K562 (cell line): ENCODE results near the gene LLGL2. TPM values are rescaled to one million over a fixed set of nuclear protein-coding genes. Genes with fewer than 3 reads are reported as not detected.

ENCODE experiments used
- NCOR1 ChIP-seq: fragments of 450-650 bp; IDR thresholded peaks from 2 replicates; pipeline ENCODE4 v1.6.1; 2016; ENCODE audit warnings: mild to moderate bottlenecking, moderate library complexity
- U2AF1 ChIP-seq: fragments of 200-400 bp; formaldehyde crosslinking; optimal IDR thresholded peaks from 2 replicates; pipeline ENCODE3; 2017; ENCODE audit warnings: mild to moderate bottlenecking, low read depth, low read length, moderate library complexity
- ZNF347 ChIP-seq: fragments of 450-650 bp; formaldehyde crosslinking; IDR thresholded peaks from 2 replicates; pipeline ENCODE4 v1.4.0; 2020; ENCODE audit warnings: low read depth, mild to moderate bottlenecking, moderate library complexity
- ZNF75A ChIP-seq: fragments of 450-650 bp; formaldehyde crosslinking; IDR thresholded peaks from 2 replicates; pipeline ENCODE4 v1.4.0; 2020; ENCODE audit warnings: mild to moderate bottlenecking
- ZNF766 ChIP-seq: fragments of 200-800 bp; sonication (Bioruptor generic); conservative IDR thresholded peaks from 2 replicates; pipeline ENCODE4 v1.6.1; 2016; ENCODE audit warnings: missing genetic modification characterization, missing compliant biosample characterization
- polyA plus RNA-seq, 8 experiments: library from polyadenylated mRNA; depleted of rRNA in 4 of 8; stranded (reverse) in 5 of 8; unstranded in 3 of 8; fragments of >200 nt; fragmentation: Nextera tagmentation in 2 of 8; fragmentation: Illumina TruSeq in 1 of 8; extraction: Ambion mirVana in 2 of 8; extraction: Trizol in 1 of 8; gene quantifications; 2 replicates each; pipeline versions ENCODE4 v1.2.1 to v1.2.3, GENCODE V29; 2011 to 2014; ENCODE audit warnings: inconsistent platforms in 1 of 8, missing spikeins in 1 of 8
- total RNA-seq, 7 experiments: library from RNA; depleted of rRNA in 6 of 7; stranded (reverse); fragments of >200 nt in 6 of 7; fragmentation: Illumina TruSeq in 2 of 7; extraction: Trizol in 2 of 7; gene quantifications; 2 replicates each; pipeline versions ENCODE4 v1.2.1 to v1.2.3, GENCODE V29; 2011 to 2021; ENCODE audit warnings: low replicate concordance in 1 of 7
- TF ChIP-seq, protein P1 (sequence below): sonication (generic); formaldehyde crosslinking; IDR thresholded peaks from 2 replicates; pipeline ENCODE4 v1.8.0; 2022; ENCODE audit warnings: mild to moderate bottlenecking, missing genetic modification reagents, borderline replicate concordance
- TF ChIP-seq, protein P2 (sequence below): fragments of 250-450 bp; sonication (Bioruptor Pico); IDR thresholded peaks from 2 replicates; pipeline ENCODE4 v1.5.0; 2022; ENCODE audit warnings: mild to moderate bottlenecking
- TF ChIP-seq, protein P3 (sequence below), 2 experiments: IDR thresholded peaks; 2 replicates each; pipeline ENCODE4 v1.6.1; 2011; ENCODE audit warnings: borderline replicate concordance in 1 of 2, control low read depth in 1 of 2, low read depth in 1 of 2, low read length in 1 of 2, mild to moderate bottlenecking in 1 of 2, mixed read lengths in 1 of 2, moderate library complexity in 1 of 2; ENCODE audit not compliant: insufficient read depth in 1 of 2, insufficient read length in 1 of 2, poor library complexity in 1 of 2, severe bottlenecking in 1 of 2; ENCODE audit errors: extremely low read depth in 1 of 2
- TF ChIP-seq, protein P4 (sequence below), 3 experiments: fragments of 200-800 bp in 1 of 3; sonication (Bioruptor generic) in 1 of 3; sonication (generic) in 1 of 3; formaldehyde crosslinking in 1 of 3; IDR thresholded peaks; 2 replicates each; pipeline versions ENCODE4 v1.6.1 to v1.8.0; 2016 to 2022; ENCODE audit warnings: mild to moderate bottlenecking in 2 of 3, missing compliant biosample characterization in 2 of 3, missing genetic modification characterization in 2 of 3, missing genetic modification reagents in 1 of 3
- TF ChIP-seq, protein P5 (sequence below): fragments of 450-650 bp; IDR thresholded peaks from 2 replicates; pipeline ENCODE4 v1.6.1; 2017; ENCODE audit warnings: antibody characterized with exemption, mild to moderate bottlenecking

Gene LLGL2
- total and polyA plus RNA-seq, 9 of the 15 experiments (the other 6 are each of a cell fraction or from before 2014, with no cell fraction given), result 0.32 to 24.4 (median 10.2) TPM

DNA sequence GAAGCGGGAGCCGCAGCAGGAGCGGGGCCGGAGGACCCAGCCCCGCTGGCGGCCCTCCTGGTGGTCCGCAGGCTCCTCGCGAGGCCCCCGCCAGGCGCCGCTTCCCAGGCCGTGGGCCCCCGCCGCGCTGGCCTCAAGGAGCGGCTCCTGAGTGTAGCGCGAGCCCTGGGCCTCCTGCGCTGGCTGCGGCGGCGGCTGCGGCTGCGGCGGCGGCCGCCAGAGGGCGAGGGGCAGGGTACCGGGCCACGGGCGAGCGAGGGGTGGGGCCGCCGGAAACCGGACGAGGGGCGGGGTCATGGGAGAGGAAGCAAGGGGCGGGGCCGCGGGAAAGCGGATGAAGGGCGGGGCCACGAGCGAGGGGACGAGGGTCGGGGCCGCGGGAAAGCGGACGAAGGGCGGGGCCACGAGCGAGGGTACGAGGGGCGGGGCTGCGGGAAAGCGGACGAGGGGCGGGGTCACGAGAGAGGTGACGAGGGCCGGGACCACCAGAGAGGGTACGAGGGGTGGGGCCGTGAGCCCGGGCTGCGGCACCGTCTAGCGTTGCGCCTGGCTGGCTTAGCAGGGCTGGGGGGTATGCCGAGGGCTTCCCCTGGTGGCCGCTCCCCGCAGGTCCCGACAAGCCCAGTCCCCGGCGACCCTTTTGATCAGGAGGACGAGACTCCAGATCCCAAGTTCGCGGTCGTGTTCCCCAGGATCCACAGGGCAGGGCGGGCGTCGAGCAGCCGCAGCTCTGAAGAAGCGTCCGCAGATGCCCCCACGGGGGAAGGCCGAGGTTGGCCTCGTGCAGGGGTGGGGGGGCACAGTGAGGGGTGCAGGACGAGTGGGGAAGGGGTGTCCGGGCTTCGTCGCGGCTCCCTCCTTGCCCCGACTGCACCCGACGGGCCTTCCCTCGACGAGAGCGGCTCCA lies 63.8 kb downstream of the LLGL2 start (continued):
- TF ChIP-seq, protein P1, sequence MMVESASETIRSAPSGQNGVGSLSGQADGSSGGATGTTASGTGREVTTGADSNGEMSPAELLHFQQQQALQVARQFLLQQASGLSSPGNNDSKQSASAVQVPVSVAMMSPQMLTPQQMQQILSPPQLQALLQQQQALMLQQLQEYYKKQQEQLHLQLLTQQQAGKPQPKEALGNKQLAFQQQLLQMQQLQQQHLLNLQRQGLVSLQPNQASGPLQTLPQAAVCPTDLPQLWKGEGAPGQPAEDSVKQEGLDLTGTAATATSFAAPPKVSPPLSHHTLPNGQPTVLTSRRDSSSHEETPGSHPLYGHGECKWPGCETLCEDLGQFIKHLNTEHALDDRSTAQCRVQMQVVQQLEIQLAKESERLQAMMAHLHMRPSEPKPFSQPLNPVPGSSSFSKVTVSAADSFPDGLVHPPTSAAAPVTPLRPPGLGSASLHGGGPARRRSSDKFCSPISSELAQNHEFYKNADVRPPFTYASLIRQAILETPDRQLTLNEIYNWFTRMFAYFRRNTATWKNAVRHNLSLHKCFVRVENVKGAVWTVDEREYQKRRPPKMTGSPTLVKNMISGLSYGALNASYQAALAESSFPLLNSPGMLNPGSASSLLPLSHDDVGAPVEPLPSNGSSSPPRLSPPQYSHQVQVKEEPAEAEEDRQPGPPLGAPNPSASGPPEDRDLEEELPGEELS (CRISPR knock-in tag), result no peak
- TF ChIP-seq NCOR1 (no peak), U2AF1 (peak; percentile 11), ZNF766 (CRISPR knock-in tag) (0 out of 2 replicates have a peak, but pooled peaks have one; percentile 45), ZNF347 (no peak), ZNF75A (no peak)
- TF ChIP-seq, protein P2, sequence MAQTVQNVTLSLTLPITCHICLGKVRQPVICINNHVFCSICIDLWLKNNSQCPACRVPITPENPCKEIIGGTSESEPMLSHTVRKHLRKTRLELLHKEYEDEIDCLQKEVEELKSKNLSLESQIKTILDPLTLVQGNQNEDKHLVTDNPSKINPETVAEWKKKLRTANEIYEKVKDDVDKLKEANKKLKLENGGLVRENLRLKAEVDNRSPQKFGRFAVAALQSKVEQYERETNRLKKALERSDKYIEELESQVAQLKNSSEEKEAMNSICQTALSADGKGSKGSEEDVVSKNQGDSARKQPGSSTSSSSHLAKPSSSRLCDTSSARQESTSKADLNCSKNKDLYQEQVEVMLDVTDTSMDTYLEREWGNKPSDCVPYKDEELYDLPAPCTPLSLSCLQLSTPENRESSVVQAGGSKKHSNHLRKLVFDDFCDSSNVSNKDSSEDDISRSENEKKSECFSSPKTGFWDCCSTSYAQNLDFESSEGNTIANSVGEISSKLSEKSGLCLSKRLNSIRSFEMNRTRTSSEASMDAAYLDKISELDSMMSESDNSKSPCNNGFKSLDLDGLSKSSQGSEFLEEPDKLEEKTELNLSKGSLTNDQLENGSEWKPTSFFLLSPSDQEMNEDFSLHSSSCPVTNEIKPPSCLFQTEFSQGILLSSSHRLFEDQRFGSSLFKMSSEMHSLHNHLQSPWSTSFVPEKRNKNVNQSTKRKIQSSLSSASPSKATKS (CRISPR knock-in tag), result no peak
- TF ChIP-seq, protein P3, sequence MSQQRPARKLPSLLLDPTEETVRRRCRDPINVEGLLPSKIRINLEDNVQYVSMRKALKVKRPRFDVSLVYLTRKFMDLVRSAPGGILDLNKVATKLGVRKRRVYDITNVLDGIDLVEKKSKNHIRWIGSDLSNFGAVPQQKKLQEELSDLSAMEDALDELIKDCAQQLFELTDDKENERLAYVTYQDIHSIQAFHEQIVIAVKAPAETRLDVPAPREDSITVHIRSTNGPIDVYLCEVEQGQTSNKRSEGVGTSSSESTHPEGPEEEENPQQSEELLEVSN (IDR thresholded peaks at IDR 0.05; ENCODE audit: borderline replicate concordance in 1 of 2, extremely low read depth in 1 of 2, insufficient read depth in 1 of 2, insufficient read length in 1 of 2, low read depth in 1 of 2, low read length in 1 of 2, poor library complexity in 1 of 2, severe bottlenecking in 1 of 2), result peak; percentile 3 to 90
- TF ChIP-seq, protein P4, sequence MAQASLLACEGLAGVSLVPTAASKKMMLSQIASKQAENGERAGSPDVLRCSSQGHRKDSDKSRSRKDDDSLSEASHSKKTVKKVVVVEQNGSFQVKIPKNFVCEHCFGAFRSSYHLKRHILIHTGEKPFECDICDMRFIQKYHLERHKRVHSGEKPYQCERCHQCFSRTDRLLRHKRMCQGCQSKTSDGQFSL (CRISPR knock-in tag; IDR thresholded peaks at IDR 0.05), result peak; percentile 92
- TF ChIP-seq, protein P4 (tag; IDR thresholded peaks at IDR 0.05), result peak in 1 of 2 experiments; percentile 62; a peak in 1 of 4 replicates
- TF ChIP-seq, protein P5, sequence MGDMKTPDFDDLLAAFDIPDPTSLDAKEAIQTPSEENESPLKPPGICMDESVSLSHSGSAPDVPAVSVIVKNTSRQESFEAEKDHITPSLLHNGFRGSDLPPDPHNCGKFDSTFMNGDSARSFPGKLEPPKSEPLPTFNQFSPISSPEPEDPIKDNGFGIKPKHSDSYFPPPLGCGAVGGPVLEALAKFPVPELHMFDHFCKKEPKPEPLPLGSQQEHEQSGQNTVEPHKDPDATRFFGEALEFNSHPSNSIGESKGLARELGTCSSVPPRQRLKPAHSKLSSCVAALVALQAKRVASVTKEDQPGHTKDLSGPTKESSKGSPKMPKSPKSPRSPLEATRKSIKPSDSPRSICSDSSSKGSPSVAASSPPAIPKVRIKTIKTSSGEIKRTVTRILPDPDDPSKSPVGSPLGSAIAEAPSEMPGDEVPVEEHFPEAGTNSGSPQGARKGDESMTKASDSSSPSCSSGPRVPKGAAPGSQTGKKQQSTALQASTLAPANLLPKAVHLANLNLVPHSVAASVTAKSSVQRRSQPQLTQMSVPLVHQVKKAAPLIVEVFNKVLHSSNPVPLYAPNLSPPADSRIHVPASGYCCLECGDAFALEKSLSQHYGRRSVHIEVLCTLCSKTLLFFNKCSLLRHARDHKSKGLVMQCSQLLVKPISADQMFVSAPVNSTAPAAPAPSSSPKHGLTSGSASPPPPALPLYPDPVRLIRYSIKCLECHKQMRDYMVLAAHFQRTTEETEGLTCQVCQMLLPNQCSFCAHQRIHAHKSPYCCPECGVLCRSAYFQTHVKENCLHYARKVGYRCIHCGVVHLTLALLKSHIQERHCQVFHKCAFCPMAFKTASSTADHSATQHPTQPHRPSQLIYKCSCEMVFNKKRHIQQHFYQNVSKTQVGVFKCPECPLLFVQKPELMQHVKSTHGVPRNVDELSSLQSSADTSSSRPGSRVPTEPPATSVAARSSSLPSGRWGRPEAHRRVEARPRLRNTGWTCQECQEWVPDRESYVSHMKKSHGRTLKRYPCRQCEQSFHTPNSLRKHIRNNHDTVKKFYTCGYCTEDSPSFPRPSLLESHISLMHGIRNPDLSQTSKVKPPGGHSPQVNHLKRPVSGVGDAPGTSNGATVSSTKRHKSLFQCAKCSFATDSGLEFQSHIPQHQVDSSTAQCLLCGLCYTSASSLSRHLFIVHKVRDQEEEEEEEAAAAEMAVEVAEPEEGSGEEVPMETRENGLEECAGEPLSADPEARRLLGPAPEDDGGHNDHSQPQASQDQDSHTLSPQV, result peak; percentile 86
